ENCODE results near the gene DPP6.

Gene DPP6

DNA sequence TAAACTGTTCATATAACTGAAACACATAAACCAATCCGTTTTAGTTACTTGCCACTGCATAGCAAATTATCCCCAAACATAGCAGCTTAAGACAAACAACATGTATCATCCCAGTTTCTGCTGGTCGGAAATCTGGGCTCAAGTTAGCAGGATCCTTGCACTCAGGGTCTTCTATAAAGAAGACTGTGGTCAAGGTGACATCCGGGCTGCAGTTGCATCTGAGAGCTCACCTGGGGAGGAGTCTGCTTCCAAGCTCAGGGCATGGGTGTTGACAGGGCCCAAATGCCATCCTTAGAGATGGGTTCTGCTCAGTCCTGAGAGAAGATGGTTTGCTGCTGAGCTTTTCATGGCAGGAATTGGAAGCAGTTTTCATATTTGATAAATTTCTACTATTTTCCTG, 519.6 kb downstream of the DPP6 start:
- DNase-seq (ENCODE audit: extremely low read depth, low read depth) = no peak
- no peak for TF ChIP-seq CTCF (IDR thresholded peaks at IDR 0.05; ENCODE audit: low read depth, low read length)

DNA sequence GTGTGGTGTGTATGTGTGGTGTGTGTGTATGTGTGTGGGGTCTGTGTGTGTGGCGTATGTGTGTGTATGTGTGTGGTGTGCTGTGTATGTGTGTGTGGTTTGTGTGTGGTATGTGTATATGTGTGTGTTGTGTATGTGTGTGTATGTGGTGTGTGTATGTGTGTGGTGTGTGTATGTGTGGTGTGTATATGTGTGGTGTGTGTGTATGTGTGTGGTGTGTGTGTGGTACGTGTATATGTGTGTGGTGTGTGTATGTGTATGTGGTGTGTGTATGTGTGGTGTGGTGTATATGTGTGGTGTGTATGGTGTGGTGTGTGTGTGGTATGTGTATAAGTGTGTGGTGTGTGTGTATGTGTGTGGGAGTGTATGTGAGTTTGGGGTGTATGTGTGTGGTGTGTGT, 522.0 kb downstream of the DPP6 start:
- no peak for TF ChIP-seq CTCF (IDR thresholded peaks at IDR 0.05; ENCODE audit: low read depth, low read length)
- no peak for DNase-seq (ENCODE audit: extremely low read depth, low read depth)

- no peak for DNase-seq (ENCODE audit: extremely low read depth, low read depth)
- no peak for TF ChIP-seq CTCF (IDR thresholded peaks at IDR 0.05; ENCODE audit: low read depth, low read length)
Observed at GRCh38 chr7:154575497-154575896, 523.3 kb downstream of the DPP6 start.

GRCh38 chr7:154576604-154577003, 524.4 kb downstream of the DPP6 start:
- no peak for TF ChIP-seq CTCF (IDR thresholded peaks at IDR 0.05; ENCODE audit: low read depth, low read length)

DNA sequence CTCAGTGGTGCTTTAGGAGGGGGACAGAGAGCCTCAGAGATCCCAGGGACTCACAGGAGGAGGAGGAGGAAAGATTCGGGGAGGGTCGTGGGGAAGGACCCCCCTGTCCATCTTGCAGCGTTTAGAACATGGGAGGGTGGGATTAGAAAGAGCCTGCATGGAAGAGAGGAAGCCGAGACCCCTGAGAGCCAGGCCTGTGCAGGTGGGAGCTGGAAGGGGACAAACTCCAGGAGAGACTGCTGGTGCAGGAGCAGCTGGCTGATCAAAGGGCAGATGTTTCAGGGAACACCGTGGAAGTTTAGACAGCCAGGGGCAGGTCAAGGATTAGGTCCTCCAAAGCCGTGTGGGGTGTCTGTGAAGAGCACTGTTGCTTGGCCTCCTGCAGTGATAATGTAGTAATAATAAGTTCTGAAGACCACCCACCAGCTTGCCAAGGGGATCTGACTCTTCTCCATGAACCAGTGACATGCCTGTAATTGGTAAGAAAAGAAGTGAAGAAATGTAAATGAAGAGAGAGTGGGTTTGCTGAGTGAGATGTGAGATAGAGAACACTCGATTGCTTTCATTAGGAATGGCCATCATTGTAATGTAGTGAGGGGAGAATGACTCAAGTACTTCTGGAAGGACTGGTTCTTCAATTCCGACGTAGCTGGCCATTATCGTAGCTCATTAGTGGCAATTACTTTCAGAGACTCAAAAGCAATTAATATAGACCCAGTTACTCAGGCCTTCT, 525.1 kb downstream of the DPP6 start:
- no peak for DNase-seq (ENCODE audit: extremely low read depth, low read depth)
- no peak for TF ChIP-seq CTCF (IDR thresholded peaks at IDR 0.05; ENCODE audit: low read depth, low read length)

More at GRCh38 chr7:154576604-154577003, 524.4 kb downstream of the DPP6 start:
- DNase-seq (ENCODE audit: extremely low read depth, low read depth) = no peak

- no peak for TF ChIP-seq CTCF (IDR thresholded peaks at IDR 0.05; ENCODE audit: low read depth, low read length)
- DNase-seq (ENCODE audit: extremely low read depth, low read depth) = no peak
Observed at GRCh38 chr7:154578336-154578735, 526.1 kb downstream of the DPP6 start.

DNA sequence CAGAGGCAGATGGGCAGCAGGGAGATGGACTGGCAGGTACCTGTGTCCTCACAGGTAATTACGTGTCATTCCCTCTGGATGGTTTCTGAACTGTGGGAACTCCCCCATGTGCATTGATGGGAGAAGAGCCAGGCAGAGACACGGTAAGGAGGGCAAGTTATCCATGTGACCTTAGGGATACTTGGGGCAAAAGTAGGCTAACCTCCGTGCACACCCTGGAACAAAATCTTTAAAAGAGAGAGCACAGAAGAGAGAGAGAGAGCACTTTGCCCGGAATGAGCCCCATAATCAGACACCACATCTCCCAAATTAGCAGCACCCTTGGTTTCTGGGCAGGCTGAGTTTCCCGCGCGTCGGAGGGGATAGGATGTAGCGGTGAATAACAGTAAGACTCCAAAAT, 527.5 kb downstream of the DPP6 start:
- no peak for TF ChIP-seq CTCF (IDR thresholded peaks at IDR 0.05; ENCODE audit: low read depth, low read length)
- no peak for DNase-seq (ENCODE audit: extremely low read depth, low read depth)
